ENCODE measurements around the gene B3GNT3. TPM values are rescaled to one million over a fixed set of nuclear protein-coding genes. Genes with fewer than 3 reads are reported as not detected.

B3GNT3 gene
- total and polyA plus RNA-seq, 2 of the 13 experiments (the other 11 are each of a cell fraction or from before 2014, with no cell fraction given): 0.86 to 4.0 TPM

- TF ChIP-seq, protein P1, sequence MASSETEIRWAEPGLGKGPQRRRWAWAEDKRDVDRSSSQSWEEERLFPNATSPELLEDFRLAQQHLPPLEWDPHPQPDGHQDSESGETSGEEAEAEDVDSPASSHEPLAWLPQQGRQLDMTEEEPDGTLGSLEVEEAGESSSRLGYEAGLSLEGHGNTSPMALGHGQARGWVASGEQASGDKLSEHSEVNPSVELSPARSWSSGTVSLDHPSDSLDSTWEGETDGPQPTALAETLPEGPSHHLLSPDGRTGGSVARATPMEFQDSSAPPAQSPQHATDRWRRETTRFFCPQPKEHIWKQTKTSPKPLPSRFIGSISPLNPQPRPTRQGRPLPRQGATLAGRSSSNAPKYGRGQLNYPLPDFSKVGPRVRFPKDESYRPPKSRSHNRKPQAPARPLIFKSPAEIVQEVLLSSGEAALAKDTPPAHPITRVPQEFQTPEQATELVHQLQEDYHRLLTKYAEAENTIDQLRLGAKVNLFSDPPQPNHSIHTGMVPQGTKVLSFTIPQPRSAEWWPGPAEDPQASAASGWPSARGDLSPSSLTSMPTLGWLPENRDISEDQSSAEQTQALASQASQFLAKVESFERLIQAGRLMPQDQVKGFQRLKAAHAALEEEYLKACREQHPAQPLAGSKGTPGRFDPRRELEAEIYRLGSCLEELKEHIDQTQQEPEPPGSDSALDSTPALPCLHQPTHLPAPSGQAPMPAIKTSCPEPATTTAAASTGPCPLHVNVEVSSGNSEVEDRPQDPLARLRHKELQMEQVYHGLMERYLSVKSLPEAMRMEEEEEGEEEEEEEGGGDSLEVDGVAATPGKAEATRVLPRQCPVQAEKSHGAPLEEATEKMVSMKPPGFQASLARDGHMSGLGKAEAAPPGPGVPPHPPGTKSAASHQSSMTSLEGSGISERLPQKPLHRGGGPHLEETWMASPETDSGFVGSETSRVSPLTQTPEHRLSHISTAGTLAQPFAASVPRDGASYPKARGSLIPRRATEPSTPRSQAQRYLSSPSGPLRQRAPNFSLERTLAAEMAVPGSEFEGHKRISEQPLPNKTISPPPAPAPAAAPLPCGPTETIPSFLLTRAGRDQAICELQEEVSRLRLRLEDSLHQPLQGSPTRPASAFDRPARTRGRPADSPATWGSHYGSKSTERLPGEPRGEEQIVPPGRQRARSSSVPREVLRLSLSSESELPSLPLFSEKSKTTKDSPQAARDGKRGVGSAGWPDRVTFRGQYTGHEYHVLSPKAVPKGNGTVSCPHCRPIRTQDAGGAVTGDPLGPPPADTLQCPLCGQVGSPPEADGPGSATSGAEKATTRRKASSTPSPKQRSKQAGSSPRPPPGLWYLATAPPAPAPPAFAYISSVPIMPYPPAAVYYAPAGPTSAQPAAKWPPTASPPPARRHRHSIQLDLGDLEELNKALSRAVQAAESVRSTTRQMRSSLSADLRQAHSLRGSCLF (CRISPR knock-in tag; IDR thresholded peaks at IDR 0.05; ENCODE audit: borderline replicate concordance): no peak
- peak; percentile 44; the same call in 1 of the 2 replicates for TF ChIP-seq SALL1 (CRISPR knock-in tag; IDR thresholded peaks at IDR 0.05)
- TF ChIP-seq HNRNPH1 (optimal IDR thresholded peaks at IDR 0.05; ENCODE audit: low read depth, low read length): no peak
- no peak for TF ChIP-seq ZNF446 (CRISPR knock-in tag; IDR thresholded peaks at IDR 0.05)
- TF ChIP-seq, protein P2, sequence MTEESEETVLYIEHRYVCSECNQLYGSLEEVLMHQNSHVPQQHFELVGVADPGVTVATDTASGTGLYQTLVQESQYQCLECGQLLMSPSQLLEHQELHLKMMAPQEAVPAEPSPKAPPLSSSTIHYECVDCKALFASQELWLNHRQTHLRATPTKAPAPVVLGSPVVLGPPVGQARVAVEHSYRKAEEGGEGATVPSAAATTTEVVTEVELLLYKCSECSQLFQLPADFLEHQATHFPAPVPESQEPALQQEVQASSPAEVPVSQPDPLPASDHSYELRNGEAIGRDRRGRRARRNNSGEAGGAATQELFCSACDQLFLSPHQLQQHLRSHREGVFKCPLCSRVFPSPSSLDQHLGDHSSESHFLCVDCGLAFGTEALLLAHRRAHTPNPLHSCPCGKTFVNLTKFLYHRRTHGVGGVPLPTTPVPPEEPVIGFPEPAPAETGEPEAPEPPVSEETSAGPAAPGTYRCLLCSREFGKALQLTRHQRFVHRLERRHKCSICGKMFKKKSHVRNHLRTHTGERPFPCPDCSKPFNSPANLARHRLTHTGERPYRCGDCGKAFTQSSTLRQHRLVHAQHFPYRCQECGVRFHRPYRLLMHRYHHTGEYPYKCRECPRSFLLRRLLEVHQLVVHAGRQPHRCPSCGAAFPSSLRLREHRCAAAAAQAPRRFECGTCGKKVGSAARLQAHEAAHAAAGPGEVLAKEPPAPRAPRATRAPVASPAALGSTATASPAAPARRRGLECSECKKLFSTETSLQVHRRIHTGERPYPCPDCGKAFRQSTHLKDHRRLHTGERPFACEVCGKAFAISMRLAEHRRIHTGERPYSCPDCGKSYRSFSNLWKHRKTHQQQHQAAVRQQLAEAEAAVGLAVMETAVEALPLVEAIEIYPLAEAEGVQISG (CRISPR knock-in tag; IDR thresholded peaks at IDR 0.05): no peak
- TF ChIP-seq NFKB2 (CRISPR knock-in tag; IDR thresholded peaks at IDR 0.05; ENCODE audit: borderline replicate concordance): no peak
- TF ChIP-seq HINFP (CRISPR knock-in tag; IDR thresholded peaks at IDR 0.05; ENCODE audit: low read depth): no peak
- TF ChIP-seq SOX13 (IDR thresholded peaks at IDR 0.05): no peak
- no peak for TF ChIP-seq SOX13 (CRISPR knock-in tag; conservative IDR thresholded peaks at IDR 0.05 in 1 of 2, IDR thresholded peaks at IDR 0.05 in 1 of 2)
- peak; percentile 97 for TF ChIP-seq KDM1A (CRISPR knock-in tag; IDR thresholded peaks at IDR 0.05)
- no peak for TF ChIP-seq YEATS2 (CRISPR knock-in tag; IDR thresholded peaks at IDR 0.05; ENCODE audit: borderline replicate concordance)
- no peak for TF ChIP-seq ZNF639 (CRISPR knock-in tag; conservative IDR thresholded peaks at IDR 0.05)
- no peak for TF ChIP-seq ZFP37 (CRISPR knock-in tag; IDR thresholded peaks at IDR 0.05; ENCODE audit: borderline replicate concordance)
- TF ChIP-seq TFDP1 (CRISPR knock-in tag; IDR thresholded peaks at IDR 0.05; ENCODE audit: borderline replicate concordance): peak; percentile 47; the same call in 1 of the 2 replicates
- TF ChIP-seq, protein P3, sequence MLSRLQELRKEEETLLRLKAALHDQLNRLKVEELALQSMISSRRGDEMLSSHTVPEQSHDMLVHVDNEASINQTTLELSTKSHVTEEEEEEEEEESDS (CRISPR knock-in tag; IDR thresholded peaks at IDR 0.05; ENCODE audit: borderline replicate concordance): no peak
- TF ChIP-seq KDM5A (IDR thresholded peaks at IDR 0.05; ENCODE audit: borderline replicate concordance, low read length): no peak
- TF ChIP-seq ARNT (IDR thresholded peaks at IDR 0.05): no peak
Observed at GRCh38 chr19:17751103-17751911, 43.6 kb upstream of the B3GNT3 start, which contains the start of gene FCHO1 (continued).

All from HepG2 (cell line).